Skeletal muscle tissue (tissue), 4 donors: ENCODE results near the gene SATB2. TPM values are rescaled to one million over a fixed set of nuclear protein-coding genes. Genes with fewer than 3 reads are reported as not detected.

Experiments
- H3K27ac ChIP-seq: one replicate; pipeline ENCODE4 v1.7.0; 2013; ENCODE audit warnings: mild to moderate bottlenecking, low read depth, low read length, inconsistent platforms
- H3K27me3 ChIP-seq, 3 donors: one replicate each; pipeline ENCODE4 v1.7.0; 2013; ENCODE audit warnings: low read length in 3 of 3; ENCODE audit not compliant: control insufficient read depth in 3 of 3, insufficient read depth in 3 of 3
- H3K36me3 ChIP-seq, 3 donors: one replicate each; pipeline ENCODE4 v1.7.0; 2013; ENCODE audit warnings: low read length in 3 of 3; ENCODE audit not compliant: control insufficient read depth in 3 of 3, insufficient read depth in 3 of 3
- H3K4me1 ChIP-seq, 3 donors: one replicate each; pipeline ENCODE4 v1.7.0; 2013; ENCODE audit warnings: low read length in 3 of 3, mild to moderate bottlenecking in 3 of 3; ENCODE audit not compliant: control insufficient read depth in 3 of 3, insufficient read depth in 3 of 3
- H3K4me3 ChIP-seq, 3 donors: one replicate each; pipeline ENCODE4 v1.7.0; 2013; ENCODE audit warnings: low read length in 3 of 3
- H3K9ac ChIP-seq, 3 donors: one replicate each; pipeline ENCODE4 v1.7.0; 2013; ENCODE audit warnings: low read length in 3 of 3, mild to moderate bottlenecking in 3 of 3, moderate library complexity in 2 of 3, low read depth in 1 of 3
- H3K9me3 ChIP-seq, 3 donors: one replicate each; pipeline ENCODE4 v1.7.0; 2013; ENCODE audit warnings: low read length in 3 of 3; ENCODE audit not compliant: control insufficient read depth in 3 of 3
- total RNA-seq: library from RNA; depleted of rRNA; stranded (reverse); fragments of >200 nt; gene quantifications from one replicate; pipeline ENCODE4 v1.2.3, GENCODE V29; 2014
- donor health status: Osteomylitis.

The SATB2 gene
- total RNA-seq, 1 donor from 2014 or later = 3.7 TPM

DNA sequence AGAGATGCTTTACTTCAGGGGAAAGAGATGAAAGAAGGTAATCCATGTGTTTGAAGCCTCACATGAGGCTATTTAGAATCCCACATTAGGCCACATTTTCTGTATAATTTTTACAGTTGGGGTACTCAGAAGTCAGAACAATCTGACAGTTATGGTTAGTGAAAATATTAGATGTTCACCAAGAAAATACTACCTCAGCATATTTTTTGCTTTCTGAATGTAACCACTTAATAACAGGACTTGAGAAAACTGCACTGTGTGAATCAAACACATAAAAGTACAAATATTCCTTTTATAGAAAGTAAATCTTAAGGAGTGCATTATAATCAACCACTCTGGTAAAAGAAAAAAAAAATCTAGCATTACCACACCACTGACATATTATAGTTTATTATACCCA is 169.3 kb downstream of the SATB2 start:
- Histone ChIP-seq H3K27me3 (no peaks in the 10 kb centered on the region), H3K4me3 (no peak overlapping the region), H3K9ac (no peak overlapping the region), H3K27ac (no peak overlapping the region), H3K9me3 (no peaks in the 10 kb centered on the region), H3K36me3 (no peaks in the 10 kb centered on the region), H3K4me1 (no peaks in the 10 kb centered on the region)

DNA sequence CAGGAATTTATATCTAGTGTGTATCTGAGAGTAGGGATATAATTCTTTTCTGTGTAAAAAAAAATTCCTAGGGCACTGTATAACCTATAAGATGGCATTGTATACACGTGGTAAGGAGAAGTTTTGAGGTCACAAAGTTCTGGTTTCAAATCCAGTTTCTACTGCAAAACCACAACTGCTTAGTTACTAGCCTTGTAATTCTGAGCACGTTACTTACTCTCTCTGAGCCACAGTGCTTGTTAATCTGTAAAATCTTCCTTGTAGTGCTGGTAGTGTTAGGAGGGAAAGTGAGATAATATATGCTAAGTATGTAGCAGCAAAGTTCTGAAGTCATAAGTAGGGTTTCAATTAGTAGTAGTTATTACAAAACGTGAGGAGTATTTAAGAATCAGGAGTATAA is 175.4 kb downstream of the SATB2 start:
- Histone ChIP-seq H3K9me3 (no peaks in the 10 kb centered on the region), H3K27me3 (no peaks in the 10 kb centered on the region), H3K4me3 (no peak overlapping the region), H3K4me1 (no peaks in the 10 kb centered on the region), H3K36me3 (no peaks in the 10 kb centered on the region), H3K27ac (no peak overlapping the region), H3K9ac (no peak overlapping the region)

DNA sequence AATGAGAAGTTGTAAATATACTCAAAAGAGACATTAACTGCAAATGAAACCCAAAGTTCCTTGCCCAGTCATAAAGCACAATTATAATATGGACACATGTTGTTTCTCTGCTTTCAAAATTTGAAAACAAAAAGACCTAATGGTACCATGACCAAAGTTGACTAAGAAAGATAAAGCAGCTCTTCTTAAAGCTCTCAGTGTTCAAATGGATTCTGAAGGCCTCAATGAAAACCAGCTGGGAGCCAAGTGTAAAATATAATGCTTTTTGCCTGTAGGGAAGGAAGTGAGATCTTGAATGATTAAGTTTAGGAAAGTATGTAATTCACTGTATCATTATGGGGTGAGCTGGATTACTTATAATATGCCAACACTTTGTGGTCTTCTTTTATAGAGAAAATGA is 178.6 kb downstream of the SATB2 start:
- Histone ChIP-seq H3K27me3 (no peaks in the 10 kb centered on the region), H3K4me3 (no peak overlapping the region), H3K4me1 (no peaks in the 10 kb centered on the region), H3K27ac (no peak overlapping the region), H3K9ac (no peak overlapping the region), H3K9me3 (no peaks in the 10 kb centered on the region), H3K36me3 (no peaks in the 10 kb centered on the region)

DNA sequence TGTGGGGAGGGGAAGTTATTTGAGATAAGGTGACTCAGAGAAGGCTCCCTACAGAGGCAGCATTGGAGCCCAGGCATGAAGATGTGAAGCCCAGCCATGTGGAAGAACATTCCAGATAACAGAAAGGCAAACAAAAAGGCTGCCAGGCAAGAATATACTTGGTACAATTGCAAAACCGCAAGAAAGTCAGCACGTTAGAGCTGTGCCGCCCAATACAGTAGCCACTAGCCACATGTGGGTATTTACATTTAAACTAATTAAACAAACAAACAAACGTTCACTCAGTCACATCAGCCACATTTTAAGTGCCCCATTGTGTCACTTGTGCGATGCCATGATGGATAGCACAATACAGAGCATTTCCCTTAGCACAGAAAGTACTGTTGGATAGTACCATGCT is 179.6 kb downstream of the SATB2 start:
- Histone ChIP-seq H3K36me3 (no peaks in the 10 kb centered on the region), H3K27me3 (no peaks in the 10 kb centered on the region), H3K4me1 (no peaks in the 10 kb centered on the region), H3K4me3 (no peak overlapping the region), H3K9me3 (no peaks in the 10 kb centered on the region), H3K9ac (no peak overlapping the region), H3K27ac (no peak overlapping the region)

- Histone ChIP-seq H3K4me1 (no peaks in the 10 kb centered on the region), H3K9ac (no peak overlapping the region), H3K4me3 (no peak overlapping the region), H3K9me3 (no peaks in the 10 kb centered on the region), H3K36me3 (peaks cover 0 to 6% (median 0%) of the 10 kb centered on the region in 3 donors), H3K27me3 (no peaks in the 10 kb centered on the region), H3K27ac (no peak overlapping the region)
Observed at GRCh38 chr2:199273042-199273511, 184.7 kb downstream of the SATB2 start.

- no peak overlapping the region for H3K27ac ChIP-seq
- no peaks in the 10 kb centered on the region for H3K36me3 ChIP-seq
- no peak overlapping the region for H3K9ac ChIP-seq
- H3K4me3 ChIP-seq = no peak overlapping the region
- peaks cover 0 to 4% (median 3%) of the 10 kb centered on the region in 3 donors for H3K9me3 ChIP-seq
- H3K27me3 ChIP-seq = no peaks in the 10 kb centered on the region
- no peaks in the 10 kb centered on the region for H3K4me1 ChIP-seq
Observed at GRCh38 chr2:199261936-199262335, 195.8 kb downstream of the SATB2 start.

DNA sequence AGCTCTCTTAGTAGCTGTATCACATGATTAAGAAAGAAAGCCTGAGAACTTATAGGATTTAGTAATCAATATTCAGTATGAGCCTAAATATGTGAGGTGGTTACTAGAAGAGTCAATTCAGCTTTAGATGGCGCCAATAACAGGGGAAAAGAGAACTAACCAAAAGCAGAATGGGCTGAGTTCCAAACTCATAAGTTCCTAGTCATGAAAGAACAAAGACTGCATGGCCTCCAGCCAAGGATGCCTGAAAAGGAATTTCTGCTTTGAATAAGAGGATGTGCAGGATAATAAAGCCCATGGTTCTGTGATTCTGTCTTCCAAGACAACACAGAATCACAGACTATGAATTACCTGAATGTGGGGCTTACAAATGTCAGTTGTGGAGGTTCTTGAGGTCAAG is 196.5 kb downstream of the SATB2 start:
- peaks cover 0 to 4% (median 3%) of the 10 kb centered on the region in 3 donors for H3K9me3 ChIP-seq
- H3K27me3 ChIP-seq = no peaks in the 10 kb centered on the region
- no peaks in the 10 kb centered on the region for H3K36me3 ChIP-seq
- no peak overlapping the region for H3K27ac ChIP-seq
- no peak overlapping the region for H3K4me3 ChIP-seq
- H3K4me1 ChIP-seq = no peaks in the 10 kb centered on the region
- no peak overlapping the region for H3K9ac ChIP-seq

DNA sequence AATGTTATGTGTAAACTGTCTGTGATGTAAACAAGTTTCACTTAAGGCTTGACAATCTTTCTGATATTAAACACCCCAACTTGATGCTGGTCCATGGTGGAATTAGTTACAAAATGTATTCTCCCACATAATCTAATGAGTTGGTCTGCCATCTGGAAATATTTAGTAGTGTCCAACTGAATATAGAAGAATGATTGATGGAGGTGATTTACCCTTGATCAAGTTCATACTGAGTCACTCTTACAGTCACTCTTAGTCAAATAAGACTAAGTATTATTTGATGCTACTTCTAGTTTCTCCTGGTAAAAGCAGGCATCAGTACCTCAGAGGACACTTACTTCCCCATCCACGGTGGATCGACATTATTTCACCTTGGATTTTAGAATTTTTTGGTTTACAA is 198.1 kb downstream of the SATB2 start:
- Histone ChIP-seq H3K9ac (no peak overlapping the region), H3K27me3 (no peaks in the 10 kb centered on the region), H3K9me3 (peaks cover 0 to 4% (median 3%) of the 10 kb centered on the region in 3 donors), H3K36me3 (no peaks in the 10 kb centered on the region), H3K4me3 (no peak overlapping the region), H3K4me1 (no peaks in the 10 kb centered on the region), H3K27ac (no peak overlapping the region)

DNA sequence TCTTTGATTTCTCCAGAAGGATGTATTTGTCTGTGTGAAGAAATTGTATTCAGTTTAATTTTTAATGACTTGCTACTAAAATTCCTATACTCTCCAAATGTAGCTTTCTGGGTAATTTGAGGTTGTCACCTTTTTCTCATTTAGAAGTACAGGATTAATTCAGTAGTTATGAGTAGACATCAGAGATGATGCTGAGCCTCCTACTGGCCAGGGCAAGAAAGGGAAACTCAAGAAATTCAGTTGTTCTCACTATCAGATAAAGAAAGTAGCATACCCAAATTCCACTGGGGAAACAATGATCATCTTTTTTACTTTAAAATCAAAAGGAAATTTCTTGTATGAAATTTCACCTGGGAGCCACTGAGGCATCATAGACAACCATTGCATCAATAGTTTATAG is 199.4 kb downstream of the SATB2 start:
- H3K4me3 ChIP-seq = no peak overlapping the region
- H3K9ac ChIP-seq = no peak overlapping the region
- peaks cover 0 to 4% (median 0%) of the 10 kb centered on the region in 3 donors for H3K9me3 ChIP-seq
- H3K27me3 ChIP-seq = no peaks in the 10 kb centered on the region
- no peak overlapping the region for H3K27ac ChIP-seq
- no peaks in the 10 kb centered on the region for H3K4me1 ChIP-seq
- H3K36me3 ChIP-seq = no peaks in the 10 kb centered on the region

DNA sequence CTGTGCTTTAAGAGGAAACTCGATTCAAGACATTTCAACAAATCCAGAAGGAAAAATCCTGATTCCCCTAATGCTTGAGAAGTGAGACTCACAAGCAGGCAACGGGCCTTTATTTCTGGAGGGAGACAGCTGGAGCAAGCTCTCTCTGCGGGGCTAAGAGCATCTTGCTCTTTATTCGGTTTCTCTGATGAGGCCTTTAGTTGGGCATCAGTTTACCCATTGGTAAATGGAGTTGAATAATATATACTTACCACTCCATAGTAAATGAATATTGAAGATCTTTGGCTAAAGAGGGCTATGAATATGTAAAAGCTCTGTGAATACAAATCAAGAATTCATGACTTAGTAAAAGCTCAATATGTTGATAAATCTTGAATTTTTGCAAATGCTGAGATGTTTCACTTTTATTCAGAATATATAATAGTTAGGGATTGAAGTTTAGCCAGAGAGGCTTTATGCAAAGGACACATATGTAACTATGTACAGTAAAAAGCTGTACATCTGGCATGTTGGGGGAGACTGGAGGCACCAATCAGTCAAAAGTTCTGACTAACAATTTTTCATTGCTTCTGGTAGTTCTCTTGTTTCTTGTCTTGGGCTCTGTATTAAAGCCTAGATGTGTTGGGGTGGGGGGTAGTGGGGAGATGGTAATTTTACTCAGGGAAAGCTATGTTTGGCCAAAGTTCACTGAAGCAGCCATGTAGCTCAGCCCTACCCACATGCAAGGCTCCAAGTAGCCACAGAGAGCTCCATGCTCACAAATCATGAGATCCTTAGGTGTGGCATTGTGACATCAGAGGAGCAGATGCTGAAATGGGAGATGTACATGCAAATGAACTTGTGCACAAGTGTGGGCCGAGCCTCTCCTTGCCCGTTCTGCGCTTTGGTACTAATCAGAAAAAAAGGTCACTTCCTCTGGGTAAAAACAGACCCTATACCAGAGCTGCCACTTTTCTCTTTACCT is 200.2 kb downstream of the SATB2 start:
- H3K9ac ChIP-seq = no peak overlapping the region
- H3K27ac ChIP-seq = no peak overlapping the region
- no peaks in the 10 kb centered on the region for H3K36me3 ChIP-seq
- H3K9me3 ChIP-seq = peaks cover 0 to 4% (median 0%) of the 10 kb centered on the region in 3 donors
- no peaks in the 10 kb centered on the region for H3K27me3 ChIP-seq
- no peaks in the 10 kb centered on the region for H3K4me1 ChIP-seq
- H3K4me3 ChIP-seq = no peak overlapping the region
